Measurements from ENCODE around the gene OSBPL9.
"Not testable (repeated sequence)": the region's sequence is repeated elsewhere in the genome, so short reads cannot be mapped to it uniquely, and the experiment has no call there.

Gene OSBPL9

DNA sequence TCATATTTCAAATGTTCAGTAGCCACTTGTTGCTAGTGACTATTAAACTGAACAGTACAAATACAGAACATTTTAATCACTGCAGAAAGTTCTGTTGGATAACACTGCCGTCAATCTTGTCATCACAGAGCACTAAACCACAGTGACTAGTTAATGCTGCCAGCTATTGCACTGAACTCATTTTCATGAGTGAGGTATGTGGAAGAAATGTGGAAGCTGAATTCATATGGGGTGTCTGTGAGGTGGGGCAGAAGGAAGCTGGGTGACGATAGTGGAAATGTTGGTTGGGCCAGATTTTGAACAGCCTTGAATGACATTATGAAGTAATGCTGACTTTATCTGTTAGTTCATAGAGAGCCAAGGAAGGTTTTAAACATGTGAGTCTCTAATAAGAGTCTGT lies 49.6 kb downstream of the OSBPL9 start:
- DNase-seq, result peak; percentile 97

GRCh38 chr1:51667561-51667960 lies 50.7 kb downstream of the OSBPL9 start:
- no peak for DNase-seq

DNA sequence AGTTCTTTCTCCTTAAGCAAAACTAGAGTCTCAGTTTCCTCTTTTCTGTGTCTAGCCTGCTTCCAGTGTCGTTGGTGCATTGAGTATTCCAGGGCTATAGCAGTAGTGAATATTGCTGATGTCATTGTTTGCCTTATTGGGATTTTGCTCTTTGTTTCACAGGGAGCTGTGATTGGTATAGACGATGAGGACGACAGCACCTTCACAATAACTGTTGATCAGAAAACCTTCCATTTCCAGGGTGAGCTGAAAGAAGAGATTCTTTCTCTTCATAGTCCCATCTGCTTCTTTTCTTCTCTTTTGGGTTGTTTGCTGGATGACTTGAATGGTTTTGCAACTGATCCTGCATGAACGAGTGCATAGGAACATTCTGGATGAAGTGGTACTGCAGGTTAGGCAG lies 52.4 kb downstream of the OSBPL9 start:
- no peak for DNase-seq

DNA sequence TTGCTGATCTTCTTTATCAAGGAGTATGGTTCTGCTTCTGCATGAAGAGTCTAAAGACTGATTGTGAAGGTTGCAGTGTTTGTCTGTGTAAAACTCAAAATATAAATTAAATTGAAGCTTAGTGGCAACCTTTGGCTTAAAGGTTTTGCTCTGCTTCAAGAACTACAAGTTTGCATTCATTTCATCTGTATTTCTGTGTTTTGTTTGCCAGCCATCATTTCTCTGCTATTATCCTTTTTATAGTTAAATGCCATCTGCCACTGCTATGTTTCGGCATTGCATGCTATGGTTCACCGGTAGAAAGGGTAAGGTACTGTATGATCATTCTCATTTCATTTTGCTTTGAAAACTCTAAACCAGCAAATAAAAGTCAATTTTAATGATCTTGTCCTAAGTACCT lies 52.9 kb downstream of the OSBPL9 start:
- DNase-seq, result no peak

DNA sequence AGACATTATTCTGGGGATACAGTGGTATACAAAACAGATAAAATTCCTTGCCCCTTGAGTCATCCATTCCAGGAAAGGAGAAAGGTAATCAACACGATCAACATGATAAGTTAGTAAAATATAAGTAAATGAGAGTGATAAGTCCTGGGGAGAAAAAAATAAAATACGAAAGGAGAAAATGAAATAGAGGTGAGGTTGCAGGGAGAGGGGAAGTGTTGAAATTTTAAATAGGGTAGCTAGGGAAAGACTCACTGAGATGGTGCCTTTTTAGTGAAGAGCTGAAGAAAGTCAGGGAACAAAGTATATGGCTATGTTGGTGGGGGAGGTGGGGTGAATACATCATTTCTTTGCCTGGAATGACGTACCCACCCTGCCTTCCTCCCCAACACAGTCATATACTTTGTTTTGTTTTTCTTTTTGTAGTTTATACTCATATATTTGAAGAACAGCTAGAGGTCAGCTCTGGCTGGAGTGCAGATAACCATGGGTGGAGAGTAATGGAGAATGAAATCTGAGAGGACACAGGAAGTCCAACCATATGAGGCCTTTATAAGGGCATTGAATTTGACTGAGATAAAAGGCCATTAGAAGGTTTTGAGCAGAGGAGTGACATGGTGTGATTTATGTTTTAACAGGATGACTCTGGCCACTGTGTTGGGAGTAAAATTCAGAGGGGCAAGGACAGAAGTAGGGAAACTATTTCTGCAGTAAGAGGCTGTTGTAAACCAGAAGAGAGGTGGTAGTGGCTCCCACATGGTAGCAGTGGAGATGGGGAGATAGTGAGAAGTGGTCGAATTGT lies 54.8 kb downstream of the OSBPL9 start:
- peak; percentile 60 for DNase-seq

- DNase-seq, result no peak
Observed at GRCh38 chr1:51673279-51673678, 56.4 kb downstream of the OSBPL9 start.

GRCh38 chr1:51675177-51675780 lies 58.4 kb downstream of the OSBPL9 start:
- no peak for DNase-seq

- DNase-seq, result peak; percentile 42
Observed at GRCh38 chr1:51679435-51679834, 62.5 kb downstream of the OSBPL9 start.

DNA sequence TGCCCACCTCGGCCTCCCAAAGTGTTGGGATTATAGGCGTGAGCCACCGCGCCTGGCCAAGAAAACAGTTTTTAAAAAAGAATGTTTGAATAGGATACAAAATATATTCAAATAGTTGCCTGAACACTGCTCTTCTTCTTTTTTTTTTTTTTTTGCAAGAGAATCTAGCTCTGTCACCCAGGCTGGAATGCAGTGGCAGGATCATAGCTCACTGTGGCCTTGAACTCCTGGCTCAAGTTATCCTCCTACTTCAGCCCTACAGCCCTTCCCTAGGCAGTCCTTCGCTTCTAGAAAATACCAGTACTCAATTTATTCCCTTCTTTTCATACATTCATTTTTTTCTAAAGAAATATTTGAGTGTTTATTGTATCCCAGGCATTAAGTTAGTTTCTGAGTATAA lies 67.9 kb downstream of the OSBPL9 start:
- DNase-seq, result no peak

GRCh38 chr1:51686450-51686849 lies 69.6 kb downstream of the OSBPL9 start:
- DNase-seq, result peak; percentile 19

DNA sequence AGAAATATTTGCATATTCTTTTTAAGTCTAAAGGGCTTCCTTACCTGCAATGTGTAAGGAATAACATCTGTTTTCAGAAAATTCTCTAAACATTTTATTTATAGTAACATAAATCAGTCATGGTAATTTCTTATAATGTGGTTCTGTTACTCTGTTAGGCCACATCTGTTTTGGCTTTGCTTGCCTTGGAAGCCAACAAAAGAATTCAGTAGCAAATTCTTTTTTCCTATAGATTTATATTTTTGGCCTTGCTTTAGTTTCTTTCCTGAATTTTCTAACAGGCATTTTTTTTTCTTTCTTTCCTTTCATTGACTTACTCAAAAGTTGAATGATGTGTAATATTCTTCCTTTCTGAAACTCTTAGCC lies 72.2 kb downstream of the OSBPL9 start:
- DNase-seq, result peak; percentile 40

DNA sequence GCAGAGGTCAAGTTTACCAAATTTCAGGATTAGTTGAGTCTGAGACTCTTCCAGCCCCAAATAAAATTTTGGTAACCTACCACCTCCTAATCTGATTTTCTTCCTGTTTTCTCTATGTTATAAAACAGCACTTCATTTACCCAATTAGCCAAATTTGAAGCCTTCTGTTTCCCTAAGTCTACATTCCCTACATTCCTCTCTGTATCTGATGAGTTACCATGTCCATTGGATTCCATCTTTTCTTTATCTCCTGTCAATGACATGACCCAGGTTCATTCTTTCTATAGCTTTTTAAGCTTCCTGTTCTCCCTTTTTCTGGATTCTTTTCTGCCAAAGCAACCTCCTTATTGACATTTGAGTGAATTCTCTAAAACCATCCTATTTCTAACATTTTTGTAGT lies 72.8 kb downstream of the OSBPL9 start:
- DNase-seq, result no peak

DNA sequence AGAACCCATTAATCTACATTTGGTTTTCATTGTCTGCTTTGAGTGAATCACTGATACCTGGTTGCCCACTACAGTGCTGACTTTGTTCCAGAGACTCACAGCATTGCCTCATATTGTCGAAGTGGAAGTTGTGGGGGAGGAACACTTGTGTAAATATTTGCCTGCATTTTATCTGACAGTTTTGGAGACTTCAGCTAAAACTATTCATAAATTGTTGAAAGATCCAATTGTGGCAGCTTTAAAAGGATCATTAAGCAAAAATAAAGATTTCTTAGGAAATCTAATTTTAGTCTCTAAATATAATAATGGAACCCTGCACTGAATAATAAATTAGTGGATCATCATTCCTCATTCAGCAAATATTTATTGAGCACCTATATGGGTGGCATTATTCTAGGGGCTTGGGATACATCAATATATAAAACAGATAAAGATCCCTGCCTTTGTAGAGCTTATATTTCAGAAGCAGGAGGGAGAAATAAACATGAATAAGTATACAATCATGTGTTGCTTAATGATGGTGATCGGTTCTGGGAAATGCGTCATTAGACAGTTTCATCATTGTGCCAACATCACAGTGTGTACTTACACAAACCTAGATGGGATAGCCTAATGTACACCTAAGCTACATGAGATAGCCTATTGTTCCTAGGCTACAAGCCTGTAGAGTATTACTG lies 73.5 kb downstream of the OSBPL9 start:
- DNase-seq, result peak; percentile 68

GRCh38 chr1:51691920-51692319 lies 75.0 kb downstream of the OSBPL9 start:
- no peak for DNase-seq

- peak; percentile 48 for DNase-seq
Observed at GRCh38 chr1:51693419-51694155, 76.7 kb downstream of the OSBPL9 start.

DNA sequence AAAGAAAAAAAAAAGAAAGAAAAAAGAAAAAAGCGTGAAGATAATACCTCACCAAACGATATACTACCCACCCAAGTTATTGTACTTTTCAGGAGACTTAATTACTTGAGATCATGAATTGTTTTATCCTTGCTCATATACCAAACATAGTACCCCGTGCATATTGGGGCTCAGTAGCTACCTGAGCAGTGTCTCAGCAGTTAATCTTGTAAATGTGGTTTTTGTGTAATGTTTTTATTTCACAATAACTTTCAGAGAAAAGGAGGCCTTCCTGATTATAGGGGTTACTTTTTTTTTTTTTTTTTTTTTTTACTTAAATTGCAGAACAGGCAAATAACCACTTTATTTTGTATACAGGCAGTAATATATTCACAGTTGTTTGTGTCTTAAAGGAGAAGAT lies 80.3 kb downstream of the OSBPL9 start:
- peak; percentile 41 for DNase-seq

DNA sequence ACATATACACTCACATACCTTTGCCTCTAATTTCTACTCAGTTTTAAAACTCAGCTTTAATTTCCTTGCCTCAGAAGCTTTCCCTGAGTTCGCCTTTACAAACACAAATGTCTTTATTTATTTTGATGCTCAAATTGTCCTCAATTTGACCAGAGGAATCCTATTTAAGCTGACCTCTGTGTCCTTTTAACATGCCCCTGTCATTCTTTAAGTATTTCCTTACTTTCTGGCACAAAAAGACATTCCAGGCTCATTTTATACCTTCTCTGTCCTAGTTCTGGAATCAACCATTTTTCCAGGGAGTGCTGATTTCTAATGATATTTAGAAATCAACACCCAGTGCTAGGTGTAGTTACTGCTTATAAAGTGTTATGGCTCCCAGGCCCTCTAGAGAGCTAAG lies 82.5 kb downstream of the OSBPL9 start:
- peak; percentile 13 for DNase-seq

GRCh38 chr1:51701782-51702181 lies 84.9 kb downstream of the OSBPL9 start:
- DNase-seq, result not testable (repeated sequence)

DNA sequence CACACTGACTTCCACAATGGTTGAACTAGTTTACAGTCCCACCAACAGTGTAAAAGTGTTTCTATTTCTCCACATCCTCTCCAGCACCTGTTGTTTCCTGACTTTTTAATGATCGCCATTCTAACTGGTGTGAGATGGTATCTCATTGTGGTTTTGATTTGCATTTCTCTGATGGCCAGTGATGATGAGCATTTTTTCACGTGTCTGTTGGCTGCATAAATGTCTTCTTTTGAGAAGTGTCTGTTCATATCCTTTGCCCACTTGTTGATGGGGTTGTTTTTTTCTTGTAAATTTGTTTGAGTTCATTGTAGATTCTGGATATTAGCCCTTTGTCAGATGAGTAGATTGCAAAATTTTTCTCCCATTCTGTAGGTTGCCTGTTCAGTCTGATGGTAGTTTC lies 85.3 kb downstream of the OSBPL9 start:
- DNase-seq, result not testable (repeated sequence)

- no peak for DNase-seq
Observed at GRCh38 chr1:51705035-51705434, 88.1 kb downstream of the OSBPL9 start.

- no peak for DNase-seq
Observed at GRCh38 chr1:51708911-51709760, 92.2 kb downstream of the OSBPL9 start.

DNA sequence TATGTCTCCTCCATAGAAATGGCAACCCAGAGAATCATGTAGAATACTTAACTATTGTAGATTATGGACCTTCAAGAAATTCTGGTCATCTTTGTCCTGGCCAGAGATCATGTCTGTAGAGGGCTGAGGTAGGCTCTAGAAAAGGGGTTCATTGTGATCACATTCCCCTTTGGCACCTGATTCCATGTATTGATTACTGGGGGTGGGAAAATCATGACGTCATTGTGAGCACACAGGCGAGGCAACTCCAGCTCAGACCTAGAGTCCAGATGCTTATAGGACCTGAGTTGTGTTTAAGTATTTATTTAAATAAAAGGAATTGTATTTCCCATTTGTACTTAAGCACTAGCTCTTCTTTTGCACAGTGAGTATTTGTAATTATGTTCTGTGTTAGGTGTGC lies 93.1 kb downstream of the OSBPL9 start:
- no peak for DNase-seq

DNA sequence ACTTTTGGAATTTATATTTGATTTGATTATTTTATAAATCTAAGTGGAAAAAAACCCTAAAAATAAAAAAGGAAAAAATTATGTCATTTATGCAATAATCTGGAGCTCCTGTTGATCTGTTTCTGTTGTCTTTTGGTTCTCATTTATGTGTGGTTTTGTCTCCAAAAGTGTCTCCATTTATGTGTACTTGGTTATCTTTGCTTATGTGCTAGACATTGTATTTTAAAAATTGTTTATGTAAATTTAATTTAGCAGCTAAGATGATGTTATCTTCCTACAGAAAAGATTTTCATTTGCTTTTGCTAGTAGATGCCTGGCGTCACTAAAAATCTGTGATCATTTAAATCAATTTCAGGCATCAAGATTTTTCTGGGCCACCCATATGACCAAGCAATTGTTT lies 95.7 kb downstream of the OSBPL9 start:
- DNase-seq, result no peak

Data from fibroblast of skin of right biceps (primary cell).